ENCODE results near the gene TMEM131. TPM values are rescaled to one million over a fixed set of nuclear protein-coding genes. Genes with fewer than 3 reads are reported as not detected.

The TMEM131 gene
- total and polyA plus RNA-seq, 2 of the 8 experiments (the other 6 are each of a cell fraction or from before 2014, with no cell fraction given), result 9.7 to 22.9 TPM

DNA sequence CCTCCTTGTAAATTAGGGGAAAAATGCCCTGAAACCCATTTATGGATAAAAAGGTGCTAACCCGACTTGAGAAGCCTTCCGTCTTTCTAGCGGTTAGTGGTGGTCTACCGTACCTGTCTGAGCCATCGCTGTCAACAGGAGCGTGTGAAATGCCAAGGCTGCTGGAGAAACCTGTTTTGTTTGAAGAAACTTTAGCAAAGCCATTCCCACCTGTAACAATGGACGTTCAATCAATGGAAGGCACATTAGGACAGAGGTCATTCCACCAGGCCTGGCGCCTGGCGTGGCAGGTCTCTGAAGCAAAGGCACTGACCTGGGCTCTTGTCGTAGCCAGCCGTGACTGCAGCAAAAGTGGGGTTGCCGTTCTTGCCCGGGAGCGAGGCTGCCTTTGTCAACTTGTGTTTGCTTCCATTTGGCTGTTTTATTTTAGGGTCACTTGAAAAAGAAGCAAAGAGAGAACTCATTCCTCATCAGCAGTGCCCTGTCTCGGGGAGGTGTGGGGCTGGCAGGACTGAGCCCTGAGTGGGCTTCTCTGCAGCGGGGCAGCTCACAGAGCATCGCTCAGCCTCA lies 235.2 kb downstream of the TMEM131 start:
- Histone ChIP-seq H3K27ac (ENCODE audit: low read depth, low read length) (no peak overlapping the region), H2BK20ac (ENCODE audit: low read length) (no peak overlapping the region), H3K4me3 (ENCODE audit: extremely low read depth in 1 of 4, insufficient read depth in 2 of 4, low read depth in 3 of 4, low read length in 4 of 4) (no peak overlapping the region), H3K23ac (ENCODE audit: insufficient read length) (no peak overlapping the region), H4K8ac (ENCODE audit: extremely low read depth, insufficient read depth, low read length) (no peak overlapping the region), H4K20me1 (replicated peaks in 1 of 2; ENCODE audit: control insufficient read depth in 1 of 2, insufficient read depth in 2 of 2, low read length in 2 of 2) (peaks cover 0 to 2% of the 10 kb centered on the region in 2 experiments), H2AK5ac (ENCODE audit: low read depth, low read length) (no peak overlapping the region), H3K4ac (replicated peaks; ENCODE audit: insufficient read length, low read depth, low read length) (no peak overlapping the region), H3K56ac (replicated peaks; ENCODE audit: insufficient read length, low read depth, low read length) (no peak overlapping the region), H2BK12ac (ENCODE audit: low read depth, low read length) (no peak overlapping the region), H2BK5ac (ENCODE audit: low read depth, low read length) (no peak overlapping the region), H3K79me1 (ENCODE audit: low read depth, low read length) (no peaks in the 10 kb centered on the region; the same call in 1 of the 2 replicates), H3K4me2 (ENCODE audit: insufficient read depth in 1 of 2, low read depth in 2 of 2, low read length in 2 of 2) (no peak overlapping the region), H3K9ac (replicated peaks in 1 of 4; ENCODE audit: extremely low read depth in 1 of 4, low read depth in 3 of 4, low read length in 3 of 4) (no peak overlapping the region), H4K91ac (replicated peaks; ENCODE audit: insufficient read length, low read length) (no peak overlapping the region), H3K27me3 (replicated peaks in 1 of 4; ENCODE audit: control insufficient read depth in 3 of 4, extremely low read depth in 1 of 4, insufficient read depth in 3 of 4, low read length in 3 of 4) (no peaks in the 10 kb centered on the region; a peak in 1 of 7 replicates), H3K18ac (ENCODE audit: extremely low read depth, low read length) (no peak overlapping the region), H3K4me1 (replicated peaks in 1 of 4; ENCODE audit: control insufficient read depth in 3 of 4, insufficient read depth in 4 of 4, low read length in 3 of 4) (no peaks in the 10 kb centered on the region; a peak in 1 of 7 replicates), H3K36me3 (ENCODE audit: control insufficient read depth in 2 of 4, insufficient read depth in 4 of 4, low read length in 3 of 4) (peaks cover 0 to 27% (median 6%) of the 10 kb centered on the region in 4 experiments; a peak in 5 of 8 replicates), H3K23me2 (ENCODE audit: low read depth, low read length) (no peaks in the 10 kb centered on the region), H2BK15ac (ENCODE audit: low read length) (no peak overlapping the region), H3K79me2 (ENCODE audit: control insufficient read depth in 1 of 2, insufficient read depth in 2 of 2, low read length in 2 of 2) (no peaks in the 10 kb centered on the region), H4K5ac (ENCODE audit: insufficient read length, low read depth, low read length) (no peak overlapping the region), H2AFZ (ENCODE audit: low read length) (no peak overlapping the region), H2BK120ac (replicated peaks; ENCODE audit: low read depth, low read length) (no peak overlapping the region), H3K14ac (ENCODE audit: insufficient read length) (no peak overlapping the region), H3K9me3 (ENCODE audit: insufficient read depth in 2 of 2, low read depth in 1 of 2, low read length in 1 of 2) (no peaks in the 10 kb centered on the region)
- FAIRE-seq (no peak), DNase-seq (ENCODE audit: low read depth in 1 of 2, low spot score in 2 of 2) (no peak)
- POLR2A ChIA-PET (ENCODE audit: partially characterized antibody), result no interaction called here
- 92% methylated on average over 17 of the region's 17 CpGs; no CpG with 5 or more reads in 1 of the 2 experiments for WGBS, 2 experiments (ENCODE audit: extremely low coverage in 1 of 2, insufficient coverage in 1 of 2, insufficient read length in 1 of 2, insufficient replicate concordance in 2 of 2, low coverage in 1 of 2, low lambda C conversion rate in 2 of 2, missing lambda C conversion rate in 1 of 2)
- CTCF ChIA-PET (ENCODE audit: partially characterized antibody), result interaction anchor here (5.9 kb wide), 1 partner anchor 16 kb away, joined by 60 read pairs; no protein-coding TSS in a partner anchor
- TF ChIP-seq TBP (IDR thresholded peaks at IDR 0.05; ENCODE audit: low read depth, low read length) (no peak), TAF7 (optimal IDR thresholded peaks at IDR 0.05; ENCODE audit: borderline replicate concordance, low read depth, low read length) (no peak), GTF2F1 (IDR thresholded peaks at IDR 0.05; ENCODE audit: borderline replicate concordance, low read depth, low read length) (no peak), RXRA (IDR thresholded peaks at IDR 0.05; ENCODE audit: insufficient read depth, low read depth, low read length) (no peak), KDM4A (IDR thresholded peaks at IDR 0.05; ENCODE audit: low read depth, low read length, severe bottlenecking) (no peak), CEBPB (IDR thresholded peaks at IDR 0.05; ENCODE audit: low read depth, low read length) (no peak), EGR1 (IDR thresholded peaks at IDR 0.05; ENCODE audit: borderline replicate concordance, low read depth, low read length) (no peak), BACH1 (IDR thresholded peaks at IDR 0.05; ENCODE audit: low read length) (no peak)
- TF ChIP-seq, protein P1, sequence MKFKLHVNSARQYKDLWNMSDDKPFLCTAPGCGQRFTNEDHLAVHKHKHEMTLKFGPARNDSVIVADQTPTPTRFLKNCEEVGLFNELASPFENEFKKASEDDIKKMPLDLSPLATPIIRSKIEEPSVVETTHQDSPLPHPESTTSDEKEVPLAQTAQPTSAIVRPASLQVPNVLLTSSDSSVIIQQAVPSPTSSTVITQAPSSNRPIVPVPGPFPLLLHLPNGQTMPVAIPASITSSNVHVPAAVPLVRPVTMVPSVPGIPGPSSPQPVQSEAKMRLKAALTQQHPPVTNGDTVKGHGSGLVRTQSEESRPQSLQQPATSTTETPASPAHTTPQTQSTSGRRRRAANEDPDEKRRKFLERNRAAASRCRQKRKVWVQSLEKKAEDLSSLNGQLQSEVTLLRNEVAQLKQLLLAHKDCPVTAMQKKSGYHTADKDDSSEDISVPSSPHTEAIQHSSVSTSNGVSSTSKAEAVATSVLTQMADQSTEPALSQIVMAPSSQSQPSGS (IDR thresholded peaks at IDR 0.05; ENCODE audit: low read length), result no peak
- TF ChIP-seq, protein P2, sequence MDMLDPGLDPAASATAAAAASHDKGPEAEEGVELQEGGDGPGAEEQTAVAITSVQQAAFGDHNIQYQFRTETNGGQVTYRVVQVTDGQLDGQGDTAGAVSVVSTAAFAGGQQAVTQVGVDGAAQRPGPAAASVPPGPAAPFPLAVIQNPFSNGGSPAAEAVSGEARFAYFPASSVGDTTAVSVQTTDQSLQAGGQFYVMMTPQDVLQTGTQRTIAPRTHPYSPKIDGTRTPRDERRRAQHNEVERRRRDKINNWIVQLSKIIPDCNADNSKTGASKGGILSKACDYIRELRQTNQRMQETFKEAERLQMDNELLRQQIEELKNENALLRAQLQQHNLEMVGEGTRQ (IDR thresholded peaks at IDR 0.05; ENCODE audit: low read length), result no peak

All from H1 (cell line).